ENCODE data around the gene NDUFS2.
A peak's percentile ranks its signal among the peaks of the same experiment; 100 is the strongest.

Gene NDUFS2

GRCh38 chr1:161216945-161217712 lies 15.0 kb downstream of the NDUFS2 start:
- DNase-seq (ENCODE audit: low read depth, low spot score): no peak

GRCh38 chr1:161217831-161218230 lies 15.7 kb downstream of the NDUFS2 start:
- no peak for DNase-seq (ENCODE audit: low read depth, low spot score)
- Histone ChIP-seq H3K4me3 (no peak overlapping the region), H3K9ac (ENCODE audit: insufficient read length) (no peak overlapping the region), H3K36me3 (ENCODE audit: insufficient read depth, low read length) (peaks cover 22% of the 10 kb centered on the region), H3K27ac (no peak overlapping the region), H3K9me3 (ENCODE audit: low read depth, low read length) (no peaks in the 10 kb centered on the region)
- TF ChIP-seq EZH2 (IDR thresholded peaks at IDR 0.05) (no peak), POLR2AphosphoS5 (IDR thresholded peaks at IDR 0.05; ENCODE audit: borderline replicate concordance, low read depth, low read length) (no peak), FOXP2 (optimal IDR thresholded peaks at IDR 0.05; ENCODE audit: control extremely low read depth, extremely low read length, insufficient read depth) (no peak)

More at GRCh38 chr1:161216945-161217712, 15.0 kb downstream of the NDUFS2 start:
- Histone ChIP-seq H3K4me3 (no peak overlapping the region), H3K9me3 (ENCODE audit: low read depth, low read length) (no peaks in the 10 kb centered on the region), H3K36me3 (ENCODE audit: insufficient read depth, low read length) (peaks cover 28% of the 10 kb centered on the region), H3K27ac (peak overlapping the region; percentile 44), H3K9ac (ENCODE audit: insufficient read length) (no peak overlapping the region)
- TF ChIP-seq POLR2AphosphoS5 (IDR thresholded peaks at IDR 0.05; ENCODE audit: borderline replicate concordance, low read depth, low read length) (no peak), FOXP2 (optimal IDR thresholded peaks at IDR 0.05; ENCODE audit: control extremely low read depth, extremely low read length, insufficient read depth) (no peak), EZH2 (IDR thresholded peaks at IDR 0.05) (no peak)

- Histone ChIP-seq H3K9me3 (ENCODE audit: low read depth, low read length) (no peaks in the 10 kb centered on the region), H3K9ac (ENCODE audit: insufficient read length) (no peak overlapping the region), H3K4me3 (no peak overlapping the region), H3K27ac (no peak overlapping the region), H3K36me3 (ENCODE audit: insufficient read depth, low read length) (peaks cover 15% of the 10 kb centered on the region)
- no peak for TF ChIP-seq EZH2 (IDR thresholded peaks at IDR 0.05)
- no peak for TF ChIP-seq POLR2AphosphoS5 (IDR thresholded peaks at IDR 0.05; ENCODE audit: borderline replicate concordance, low read depth, low read length)
- TF ChIP-seq FOXP2 (optimal IDR thresholded peaks at IDR 0.05; ENCODE audit: control extremely low read depth, extremely low read length, insufficient read depth): no peak
- no peak for DNase-seq (ENCODE audit: low read depth, low spot score)
Observed at GRCh38 chr1:161218301-161219077, 16.3 kb downstream of the NDUFS2 start.

GRCh38 chr1:161219078-161219892 lies 17.1 kb downstream of the NDUFS2 start:
- H3K9me3 ChIP-seq (ENCODE audit: low read depth, low read length): no peaks in the 10 kb centered on the region
- H3K4me3 ChIP-seq: no peak overlapping the region
- H3K36me3 ChIP-seq (ENCODE audit: insufficient read depth, low read length): peaks cover 7% of the 10 kb centered on the region; the same call in 1 of the 2 replicates
- no peak overlapping the region for H3K27ac ChIP-seq
- H3K9ac ChIP-seq (ENCODE audit: insufficient read length): no peak overlapping the region
- TF ChIP-seq POLR2AphosphoS5 (IDR thresholded peaks at IDR 0.05; ENCODE audit: borderline replicate concordance, low read depth, low read length) (no peak), EZH2 (IDR thresholded peaks at IDR 0.05) (no peak), FOXP2 (optimal IDR thresholded peaks at IDR 0.05; ENCODE audit: control extremely low read depth, extremely low read length, insufficient read depth) (no peak)
- DNase-seq (ENCODE audit: low read depth, low spot score): no peak

- Histone ChIP-seq H3K9me3 (ENCODE audit: low read depth, low read length) (no peaks in the 10 kb centered on the region), H3K4me3 (no peak overlapping the region), H3K9ac (ENCODE audit: insufficient read length) (no peak overlapping the region), H3K36me3 (ENCODE audit: insufficient read depth, low read length) (peaks cover 4% of the 10 kb centered on the region; the same call in 1 of the 2 replicates), H3K27ac (no peak overlapping the region)
- no peak for DNase-seq (ENCODE audit: low read depth, low spot score)
- no peak for TF ChIP-seq FOXP2 (optimal IDR thresholded peaks at IDR 0.05; ENCODE audit: control extremely low read depth, extremely low read length, insufficient read depth)
- TF ChIP-seq EZH2 (IDR thresholded peaks at IDR 0.05): no peak
- TF ChIP-seq POLR2AphosphoS5 (IDR thresholded peaks at IDR 0.05; ENCODE audit: borderline replicate concordance, low read depth, low read length): no peak
Observed at GRCh38 chr1:161220002-161220401, 17.8 kb downstream of the NDUFS2 start.

GRCh38 chr1:161222175-161223019 lies 20.2 kb downstream of the NDUFS2 start:
- no peaks in the 10 kb centered on the region for H3K9me3 ChIP-seq (ENCODE audit: low read depth, low read length)
- DNase-seq (ENCODE audit: low read depth, low spot score): no peak
- no peak overlapping the region for H3K27ac ChIP-seq
- H3K4me3 ChIP-seq: no peak overlapping the region
- no peak for TF ChIP-seq POLR2AphosphoS5 (IDR thresholded peaks at IDR 0.05; ENCODE audit: borderline replicate concordance, low read depth, low read length)
- TF ChIP-seq EZH2 (IDR thresholded peaks at IDR 0.05): no peak
- TF ChIP-seq FOXP2 (optimal IDR thresholded peaks at IDR 0.05; ENCODE audit: control extremely low read depth, extremely low read length, insufficient read depth): no peak
- H3K36me3 ChIP-seq (ENCODE audit: insufficient read depth, low read length): no peaks in the 10 kb centered on the region
- no peak overlapping the region for H3K9ac ChIP-seq (ENCODE audit: insufficient read length)

All from SK-N-MC (cell line).